ENCODE results near the gene MARCHF9. TPM values are rescaled to one million over a fixed set of nuclear protein-coding genes. Genes with fewer than 3 reads are reported as not detected.
A peak's percentile ranks its signal among the peaks of the same experiment; 100 is the strongest.

Gene MARCHF9
- total RNA-seq, 1 donor from 2014 or later, result 15.0 TPM

GRCh38 chr12:57732270-57732669 lies 22.6 kb upstream of the MARCHF9 start:
- H3K4me3 Mint-ChIP-seq, result no peak overlapping the region
- H3K4me1 Mint-ChIP-seq (ENCODE audit: unreplicated experiment), result peaks cover 9% of the 10 kb centered on the region
- no peak for DNase-seq (ENCODE audit: extremely low spot score, unreplicated experiment)
- peaks cover 98% of the 10 kb centered on the region for H3K27me3 Mint-ChIP-seq
- TF ChIP-seq, protein P1, sequence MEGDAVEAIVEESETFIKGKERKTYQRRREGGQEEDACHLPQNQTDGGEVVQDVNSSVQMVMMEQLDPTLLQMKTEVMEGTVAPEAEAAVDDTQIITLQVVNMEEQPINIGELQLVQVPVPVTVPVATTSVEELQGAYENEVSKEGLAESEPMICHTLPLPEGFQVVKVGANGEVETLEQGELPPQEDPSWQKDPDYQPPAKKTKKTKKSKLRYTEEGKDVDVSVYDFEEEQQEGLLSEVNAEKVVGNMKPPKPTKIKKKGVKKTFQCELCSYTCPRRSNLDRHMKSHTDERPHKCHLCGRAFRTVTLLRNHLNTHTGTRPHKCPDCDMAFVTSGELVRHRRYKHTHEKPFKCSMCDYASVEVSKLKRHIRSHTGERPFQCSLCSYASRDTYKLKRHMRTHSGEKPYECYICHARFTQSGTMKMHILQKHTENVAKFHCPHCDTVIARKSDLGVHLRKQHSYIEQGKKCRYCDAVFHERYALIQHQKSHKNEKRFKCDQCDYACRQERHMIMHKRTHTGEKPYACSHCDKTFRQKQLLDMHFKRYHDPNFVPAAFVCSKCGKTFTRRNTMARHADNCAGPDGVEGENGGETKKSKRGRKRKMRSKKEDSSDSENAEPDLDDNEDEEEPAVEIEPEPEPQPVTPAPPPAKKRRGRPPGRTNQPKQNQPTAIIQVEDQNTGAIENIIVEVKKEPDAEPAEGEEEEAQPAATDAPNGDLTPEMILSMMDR (conservative IDR thresholded peaks at IDR 0.05), result no peak
- no peaks in the 10 kb centered on the region for H3K9me3 Mint-ChIP-seq
- H3K27ac Mint-ChIP-seq, result no peak overlapping the region
- H3K36me3 Mint-ChIP-seq, result peaks cover 4% of the 10 kb centered on the region

- no peaks in the 10 kb centered on the region for H3K9me3 Mint-ChIP-seq
- H3K36me3 Mint-ChIP-seq, result peaks cover 4% of the 10 kb centered on the region
- no peak overlapping the region for H3K4me3 Mint-ChIP-seq
- H3K4me1 Mint-ChIP-seq (ENCODE audit: unreplicated experiment), result peaks cover 9% of the 10 kb centered on the region
- no peak overlapping the region for H3K27ac Mint-ChIP-seq
- H3K27me3 Mint-ChIP-seq, result peaks cover 91% of the 10 kb centered on the region
- no peak for DNase-seq (ENCODE audit: extremely low spot score, unreplicated experiment)
- TF ChIP-seq, protein P1 (conservative IDR thresholded peaks at IDR 0.05), result no peak
Measured at GRCh38 chr12:57732726-57733593, 21.9 kb upstream of the MARCHF9 start.

- TF ChIP-seq, protein P1 (conservative IDR thresholded peaks at IDR 0.05), result no peak
- no peak overlapping the region for H3K4me3 Mint-ChIP-seq
- no peaks in the 10 kb centered on the region for H3K9me3 Mint-ChIP-seq
- H3K27ac Mint-ChIP-seq, result no peak overlapping the region
- no peak for DNase-seq (ENCODE audit: extremely low spot score, unreplicated experiment)
- H3K27me3 Mint-ChIP-seq, result peaks cover 84% of the 10 kb centered on the region
- H3K36me3 Mint-ChIP-seq, result peaks cover 4% of the 10 kb centered on the region
- peaks cover 9% of the 10 kb centered on the region for H3K4me1 Mint-ChIP-seq (ENCODE audit: unreplicated experiment)
Measured at GRCh38 chr12:57733928-57734327, 21.0 kb upstream of the MARCHF9 start.

DNA sequence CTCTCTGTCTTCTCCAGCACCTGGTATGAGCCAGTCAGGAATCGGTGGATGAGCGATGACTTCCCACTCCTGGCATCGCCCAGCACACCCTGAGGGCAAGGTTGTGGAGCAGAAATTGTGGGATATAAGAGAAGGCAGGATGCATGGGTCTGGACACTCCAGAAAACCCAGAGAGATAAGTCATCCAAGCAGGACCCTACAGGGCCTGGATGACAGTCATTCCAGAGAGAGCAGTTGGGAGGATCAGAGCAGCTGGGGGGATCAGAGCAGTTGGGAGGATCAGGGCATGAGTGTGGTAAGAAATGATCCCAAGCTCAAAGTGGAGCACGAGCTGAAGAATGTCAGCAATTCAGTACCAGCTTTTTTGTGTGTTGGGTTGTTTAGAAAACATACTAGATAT lies 20.3 kb upstream of the MARCHF9 start:
- peaks cover 84% of the 10 kb centered on the region for H3K27me3 Mint-ChIP-seq

GRCh38 chr12:57735198-57735855 lies 19.6 kb upstream of the MARCHF9 start:
- Mint-ChIP-seq H3K9me3 (no peaks in the 10 kb centered on the region), H3K27ac (no peak overlapping the region), H3K27me3 (peaks cover 83% of the 10 kb centered on the region), H3K4me3 (peak overlapping the region; percentile 65), H3K4me1 (ENCODE audit: unreplicated experiment) (peaks cover 15% of the 10 kb centered on the region), H3K36me3 (peaks cover 4% of the 10 kb centered on the region)
- DNase-seq (ENCODE audit: extremely low spot score, unreplicated experiment), result no peak
- TF ChIP-seq, protein P1 (conservative IDR thresholded peaks at IDR 0.05), result no peak

More for the DNA sequence above, 20.3 kb upstream of the MARCHF9 start:
- no peak for DNase-seq (ENCODE audit: extremely low spot score, unreplicated experiment)
- H3K4me1 Mint-ChIP-seq (ENCODE audit: unreplicated experiment), result peaks cover 15% of the 10 kb centered on the region
- peak overlapping the region; percentile 65 for H3K4me3 Mint-ChIP-seq
- H3K36me3 Mint-ChIP-seq, result peaks cover 4% of the 10 kb centered on the region
- no peaks in the 10 kb centered on the region for H3K9me3 Mint-ChIP-seq
- no peak overlapping the region for H3K27ac Mint-ChIP-seq
- TF ChIP-seq, protein P1 (conservative IDR thresholded peaks at IDR 0.05), result no peak

All from type B pancreatic cell (in vitro differentiated cells).